Naive thymus-derived CD4-positive, alpha-beta T cell (primary cell): Measurements from ENCODE around the gene OGFR. TPM values are rescaled to one million over a fixed set of nuclear protein-coding genes. Genes with fewer than 3 reads are reported as not detected.

Source experiments
- ATAC-seq: fragments of 150-1000 bp; cut with Tn5 transposase; 2 replicates; pipeline ENCODE4 v1.10.0; 2021; ENCODE audit warnings: mild to moderate bottlenecking, moderate library complexity
- CTCF ChIA-PET: fragments of 350-600 bp; sonication (Branson Sonifier 250); formaldehyde crosslinking; loops from one replicate; lab custom pipeline; 2021; ENCODE audit warnings: antibody characterized with exemption; lab: Charles Lee
- POLR2A ChIA-PET: fragments of 350-600 bp; sonication (Branson Sonifier 250); formaldehyde crosslinking; loops from one replicate; lab custom pipeline; 2021; ENCODE audit warnings: antibody characterized with exemption, inconsistent platforms; lab: Charles Lee
- DNase-seq, 9 donors: peaks; one replicate each; pipeline versions ENCODE4 v3.0.0 to v3.0.0-alpha.2; 2020 to 2022; ENCODE audit warnings: mixed read lengths in 1 of 9
- H3K27ac ChIP-seq: one replicate; pipeline ENCODE4 v1.7.0; 2013; ENCODE audit warnings: mild to moderate bottlenecking, low read depth, low read length, moderate library complexity
- H3K27me3 ChIP-seq, 2 donors: one replicate each; pipeline ENCODE4 v1.7.0; 2013; ENCODE audit warnings: low read length in 2 of 2, mild to moderate bottlenecking in 2 of 2, moderate library complexity in 2 of 2; ENCODE audit not compliant: control insufficient read depth in 2 of 2, insufficient read depth in 2 of 2
- H3K36me3 ChIP-seq, 3 experiments: 1 replicate in 2 of 3; 2 replicates in 1 of 3; pipeline ENCODE4 v1.7.0; 2013; ENCODE audit warnings: low read length in 3 of 3, mild to moderate bottlenecking in 3 of 3, moderate library complexity in 1 of 3; ENCODE audit not compliant: insufficient read depth in 3 of 3, control insufficient read depth in 2 of 3
- H3K4me1 ChIP-seq, 2 donors: one replicate each; pipeline ENCODE4 v1.7.0; 2013; ENCODE audit warnings: low read length in 2 of 2, mild to moderate bottlenecking in 2 of 2, moderate library complexity in 1 of 2; ENCODE audit not compliant: control insufficient read depth in 2 of 2, insufficient read depth in 2 of 2
- H3K4me3 ChIP-seq: 2 replicates; pipeline ENCODE4 v1.7.0; 2013; ENCODE audit warnings: mild to moderate bottlenecking, low read length
- H3K9me3 ChIP-seq, 3 experiments: 1 replicate in 2 of 3; 2 replicates in 1 of 3; pipeline ENCODE4 v1.7.0; 2013; ENCODE audit warnings: low read length in 3 of 3; ENCODE audit not compliant: control insufficient read depth in 2 of 3
- H3K27ac Mint-ChIP-seq, 9 donors: one replicate each; pipeline ENCODE4 v1.8.0; 2020 to 2022; ENCODE audit warnings: mixed read lengths in 9 of 9, mild to moderate bottlenecking in 8 of 9, moderate library complexity in 5 of 9, inconsistent platforms in 2 of 9
- H3K27me3 Mint-ChIP-seq, 5 donors: one replicate each; pipeline ENCODE4 v1.8.0; 2021 to 2022; ENCODE audit warnings: mixed read lengths in 5 of 5, mild to moderate bottlenecking in 1 of 5
- H3K36me3 Mint-ChIP-seq, 5 donors: one replicate each; pipeline ENCODE4 v1.8.0; 2020 to 2022; ENCODE audit warnings: mixed read lengths in 5 of 5, mild to moderate bottlenecking in 3 of 5, inconsistent platforms in 1 of 5
- H3K4me1 Mint-ChIP-seq, 7 donors: one replicate each; pipeline ENCODE4 v1.8.0; 2020 to 2022; ENCODE audit warnings: mixed read lengths in 7 of 7, mild to moderate bottlenecking in 3 of 7, inconsistent platforms in 1 of 7
- H3K4me3 Mint-ChIP-seq, 10 donors: one replicate each; pipeline ENCODE4 v1.8.0; 2020 to 2022; ENCODE audit warnings: mild to moderate bottlenecking in 10 of 10, mixed read lengths in 10 of 10, moderate library complexity in 6 of 10, inconsistent platforms in 2 of 10
- H3K9me3 Mint-ChIP-seq, 11 donors: one replicate each; pipeline ENCODE4 v1.8.0; 2020 to 2022; ENCODE audit warnings: mixed read lengths in 11 of 11, mild to moderate bottlenecking in 4 of 11, inconsistent platforms in 1 of 11, moderate library complexity in 1 of 11
- intact Hi-C, 2 donors: fragments of 100-400 bp; cut with micrococcal nuclease; formaldehyde crosslinking; loops; one replicate each; pipeline ENCODE4 v1.15.1; 2023
- polyA plus RNA-seq, 2 donors: library from polyadenylated mRNA; unstranded; fragments of 300-500 nt; fragmentation: Illumina TruSeq; gene quantifications; one replicate each; pipeline ENCODE4 v1.2.3, GENCODE V29; 2021
- total RNA-seq, 6 experiments: library from RNA in 5 of 6; stranded (reverse) in 5 of 6; gene quantifications; 1 replicate in 5 of 6; 2 replicates in 1 of 6; pipeline ENCODE4 v1.2.3 and lab custom pipeline; 2021 to 2026

Gene OGFR
- total and polyA plus RNA-seq, 7 experiments from 2014 or later: 34.5 to 82.7 (median 69.6) TPM

DNA sequence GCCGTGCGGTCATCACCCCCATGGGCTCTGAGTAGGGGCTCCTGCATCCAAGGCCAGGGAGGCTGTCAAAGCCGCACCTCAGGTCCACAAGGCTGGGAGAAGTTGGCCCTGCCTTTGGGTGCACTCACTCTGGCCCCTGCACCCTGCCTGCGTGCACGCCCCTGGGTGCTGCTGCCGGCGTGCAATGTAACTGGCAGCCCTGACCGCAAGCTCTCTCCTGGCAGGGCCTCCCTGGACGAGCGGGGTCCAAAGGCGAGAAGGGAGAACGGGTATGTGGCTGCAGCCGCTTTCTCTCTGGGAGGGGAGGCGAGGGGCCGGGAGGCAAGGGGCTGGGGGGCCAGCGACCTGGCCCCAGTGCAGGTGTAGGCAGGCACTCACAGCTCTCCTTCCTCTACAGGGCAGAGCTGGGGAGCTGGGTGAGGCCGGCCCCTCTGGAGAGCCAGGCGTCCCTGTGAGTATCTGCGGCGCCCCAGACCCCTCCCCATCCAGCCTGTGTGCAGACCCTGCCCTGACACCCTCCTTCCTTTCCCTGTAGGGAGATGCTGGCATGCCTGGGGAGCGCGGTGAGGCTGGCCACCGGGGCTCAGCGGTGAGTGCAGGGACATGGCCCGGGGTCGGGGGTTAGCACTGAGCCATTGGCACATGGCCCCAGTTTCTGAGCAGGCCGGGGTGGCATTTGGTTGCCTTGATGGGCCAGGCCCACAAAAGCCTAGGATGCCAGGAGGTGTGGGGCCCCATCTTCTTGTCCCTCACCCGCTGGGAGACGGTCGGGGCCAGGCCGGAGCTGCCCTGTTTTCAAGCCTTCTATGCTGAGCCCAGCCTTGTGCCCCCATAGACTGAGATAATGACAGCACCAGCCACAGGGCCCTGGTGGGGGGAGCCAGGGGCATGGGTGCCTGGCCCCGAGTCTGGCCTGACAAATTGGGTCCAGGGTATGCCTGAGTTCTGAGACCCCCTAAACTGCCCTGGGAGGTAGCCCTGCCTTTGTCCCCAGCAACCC is 24.9 kb downstream of the OGFR start:
- POLR2A ChIA-PET: no interaction called here
- Mint-ChIP-seq H3K4me1 (peaks cover 0 to 16% (median 12%) of the 10 kb centered on the region in 7 donors), H3K4me3 (no peak overlapping the region)

DNA sequence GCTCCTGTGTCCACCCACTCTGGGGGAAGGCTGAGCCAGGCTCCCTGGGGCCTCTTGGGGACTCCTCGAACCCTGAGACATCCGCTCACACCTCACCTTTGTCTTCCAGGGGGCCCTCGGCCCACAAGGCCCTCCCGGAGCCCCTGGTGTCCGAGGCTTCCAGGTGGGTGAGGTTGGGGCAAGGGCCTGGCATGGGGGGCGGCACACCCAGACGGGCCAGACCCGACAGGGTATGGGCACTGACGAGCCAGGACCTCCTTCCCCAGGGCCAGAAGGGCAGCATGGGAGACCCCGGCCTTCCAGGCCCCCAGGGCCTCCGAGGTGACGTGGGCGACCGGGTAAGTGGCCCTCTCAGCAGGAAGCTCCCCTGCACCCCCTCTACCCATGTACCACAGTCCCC is 25.6 kb downstream of the OGFR start:
- no peaks in the 10 kb centered on the region for H3K9me3 Mint-ChIP-seq
- Histone ChIP-seq H3K27ac (no peak overlapping the region), H3K36me3 (no peaks in the 10 kb centered on the region), H3K9me3 (no peaks in the 10 kb centered on the region), H3K4me1 (no peaks in the 10 kb centered on the region), H3K4me3 (no peak overlapping the region), H3K27me3 (no peaks in the 10 kb centered on the region)
- intact Hi-C loops: no loop called here
- no peaks in the 10 kb centered on the region for H3K36me3 Mint-ChIP-seq
- ChIA-PET CTCF (no interaction called here), POLR2A (no interaction called here)
- peaks cover 0 to 16% (median 12%) of the 10 kb centered on the region in 7 donors for H3K4me1 Mint-ChIP-seq
- ATAC-seq (no peak), DNase-seq (no peak)
- H3K27ac Mint-ChIP-seq: no peak overlapping the region
- H3K27me3 Mint-ChIP-seq: peaks cover 0 to 3% (median 0%) of the 10 kb centered on the region in 5 donors
- H3K4me3 Mint-ChIP-seq: no peak overlapping the region

More for the DNA sequence above, 24.9 kb downstream of the OGFR start:
- no peak overlapping the region for H3K4me3 ChIP-seq
- H3K27me3 ChIP-seq: no peaks in the 10 kb centered on the region
- DNase-seq: no peak
- H3K27ac ChIP-seq: no peak overlapping the region
- no peaks in the 10 kb centered on the region for H3K9me3 ChIP-seq
- Mint-ChIP-seq H3K27ac (no peak overlapping the region), H3K27me3 (no peaks in the 10 kb centered on the region), H3K36me3 (no peaks in the 10 kb centered on the region), H3K9me3 (no peaks in the 10 kb centered on the region)
- H3K36me3 ChIP-seq: no peaks in the 10 kb centered on the region
- intact Hi-C loops: no loop called here
- CTCF ChIA-PET: no interaction called here
- no peak for ATAC-seq
- peaks cover 2% of the 10 kb centered on the region in 2 donors for H3K4me1 ChIP-seq

DNA sequence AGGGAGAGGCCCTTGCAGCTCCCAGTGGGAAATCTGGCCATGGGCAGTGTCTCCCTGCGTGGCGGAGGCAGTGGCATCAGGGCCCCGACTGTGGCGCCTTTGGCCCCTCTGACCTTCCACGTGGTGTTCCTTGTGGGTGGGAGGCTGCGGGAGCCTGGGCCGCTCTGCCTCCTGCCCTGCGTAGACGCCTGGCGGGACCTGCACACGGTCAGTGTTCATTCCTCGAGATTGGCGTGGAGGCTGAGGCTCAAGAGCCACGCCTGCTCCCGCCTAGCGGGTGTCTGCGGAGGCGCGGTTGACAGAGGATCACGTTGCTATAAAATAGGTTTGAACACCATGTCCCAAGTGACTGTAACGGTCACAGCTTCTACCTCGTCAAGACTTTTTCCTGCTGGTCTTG is 26.2 kb downstream of the OGFR start:
- Histone ChIP-seq H3K9me3 (no peaks in the 10 kb centered on the region), H3K27me3 (no peaks in the 10 kb centered on the region), H3K36me3 (no peaks in the 10 kb centered on the region), H3K4me1 (no peaks in the 10 kb centered on the region), H3K4me3 (no peak overlapping the region), H3K27ac (no peak overlapping the region)
- DNase-seq (no peak), ATAC-seq (no peak)
- Mint-ChIP-seq H3K9me3 (no peaks in the 10 kb centered on the region), H3K36me3 (no peaks in the 10 kb centered on the region), H3K27me3 (peaks cover 0 to 5% (median 0%) of the 10 kb centered on the region in 5 donors), H3K4me1 (peaks cover 0 to 16% (median 12%) of the 10 kb centered on the region in 7 donors), H3K27ac (no peak overlapping the region), H3K4me3 (no peak overlapping the region)
- ChIA-PET POLR2A (no interaction called here), CTCF (no interaction called here)
- intact Hi-C loops: no loop called here

DNA sequence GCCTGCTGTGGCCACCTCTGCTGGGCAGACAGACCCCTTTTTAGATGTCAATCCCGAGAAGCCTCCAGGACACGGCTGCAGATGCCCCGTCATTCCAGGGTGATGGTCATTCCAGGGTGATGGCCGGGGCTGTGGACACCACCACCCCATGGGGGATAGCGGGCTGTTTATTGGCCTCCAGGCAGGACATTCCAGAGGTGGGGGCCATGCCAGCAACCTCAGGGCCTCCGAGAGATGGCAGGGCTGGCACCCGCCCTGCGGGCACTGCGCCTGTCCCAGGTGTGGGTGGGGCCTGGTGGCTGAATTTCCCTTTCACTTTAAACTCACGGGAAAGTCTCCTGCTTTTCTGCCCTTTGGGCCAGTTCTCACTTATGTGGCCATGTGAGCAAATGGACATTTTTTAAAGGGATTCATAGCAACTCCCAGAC is 26.7 kb downstream of the OGFR start:
- Histone ChIP-seq H3K27ac (no peak overlapping the region), H3K4me3 (no peak overlapping the region), H3K4me1 (no peaks in the 10 kb centered on the region), H3K27me3 (no peaks in the 10 kb centered on the region), H3K9me3 (no peaks in the 10 kb centered on the region), H3K36me3 (no peaks in the 10 kb centered on the region)
- Mint-ChIP-seq H3K36me3 (no peaks in the 10 kb centered on the region), H3K27ac (peak overlapping the region in 1 of 9 donors; percentile 21), H3K4me1 (peaks cover 0 to 16% (median 12%) of the 10 kb centered on the region in 7 donors), H3K27me3 (peaks cover 0 to 5% (median 0%) of the 10 kb centered on the region in 5 donors), H3K9me3 (no peaks in the 10 kb centered on the region), H3K4me3 (no peak overlapping the region)
- intact Hi-C loops: no loop called here
- POLR2A ChIA-PET: no interaction called here
- CTCF ChIA-PET: no interaction called here
- DNase-seq (no peak), ATAC-seq (no peak)

DNA sequence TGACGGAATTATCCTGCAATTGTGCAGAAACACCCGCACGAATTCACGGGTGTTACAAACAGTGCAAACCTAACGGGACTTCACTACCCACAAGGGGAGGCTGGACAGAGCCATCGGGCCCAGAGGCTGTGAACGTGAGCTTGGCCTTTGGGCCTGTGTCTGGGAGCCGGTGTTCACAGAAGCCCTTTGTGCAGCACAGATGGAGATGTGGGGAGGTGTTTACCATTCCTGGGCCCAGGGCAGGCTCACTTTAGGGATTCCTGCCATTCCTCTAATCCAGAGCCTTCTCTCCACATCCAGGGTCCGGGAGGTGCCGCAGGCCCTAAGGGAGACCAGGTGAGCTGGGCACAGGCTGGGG is 27.2 kb downstream of the OGFR start:
- Histone ChIP-seq H3K4me1 (no peaks in the 10 kb centered on the region), H3K27ac (no peak overlapping the region), H3K9me3 (no peaks in the 10 kb centered on the region), H3K36me3 (no peaks in the 10 kb centered on the region), H3K27me3 (no peaks in the 10 kb centered on the region), H3K4me3 (no peak overlapping the region)
- DNase-seq (no peak), ATAC-seq (no peak)
- CTCF ChIA-PET: no interaction called here
- H3K27ac Mint-ChIP-seq: peak overlapping the region in 2 of 9 donors; percentile 21 to 22
- no peaks in the 10 kb centered on the region for H3K36me3 Mint-ChIP-seq
- no peaks in the 10 kb centered on the region for H3K9me3 Mint-ChIP-seq
- no peak overlapping the region for H3K4me3 Mint-ChIP-seq
- peaks cover 0 to 5% (median 0%) of the 10 kb centered on the region in 5 donors for H3K27me3 Mint-ChIP-seq
- H3K4me1 Mint-ChIP-seq: peaks cover 0 to 16% (median 12%) of the 10 kb centered on the region in 7 donors
- intact Hi-C loops: no loop called here
- POLR2A ChIA-PET: no interaction called here

DNA sequence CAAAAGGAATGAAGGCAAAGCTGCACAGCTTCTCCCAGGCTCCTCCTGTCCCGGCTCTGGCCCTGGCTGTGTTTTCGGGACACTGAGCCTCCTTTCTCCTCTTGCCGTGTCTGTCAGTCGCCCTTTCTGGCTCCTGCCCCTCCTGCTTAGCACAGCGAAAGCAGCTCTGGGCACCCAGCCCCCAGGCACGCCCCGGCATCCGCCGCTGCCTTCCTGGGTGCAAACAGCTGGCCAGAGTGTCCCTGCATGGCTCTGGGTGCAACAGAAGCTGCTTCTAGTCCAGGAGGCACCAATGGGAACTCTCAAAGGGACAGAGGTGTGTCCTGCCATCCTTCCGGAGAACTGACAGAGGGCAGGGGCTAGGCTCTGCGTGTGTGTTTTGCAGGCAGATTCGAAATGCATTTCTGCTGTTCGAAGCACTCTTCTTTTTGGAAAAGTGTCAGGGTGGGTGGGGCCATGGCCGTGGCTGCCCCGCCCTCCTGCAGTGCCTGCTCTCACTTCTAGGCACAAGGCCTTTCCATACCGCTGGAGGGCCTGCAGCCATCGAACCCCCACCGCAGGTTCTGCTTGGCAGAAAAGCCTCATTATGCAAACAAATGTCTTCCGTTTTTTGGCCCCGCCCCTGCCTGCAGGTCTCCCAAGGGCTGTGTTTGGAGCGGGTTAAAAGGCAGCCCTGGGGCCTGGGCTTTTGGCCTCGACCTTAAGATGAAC is 27.7 kb downstream of the OGFR start:
- ATAC-seq (peak; percentile 24), DNase-seq (no peak)
- H3K27ac Mint-ChIP-seq: peak overlapping the region in 3 of 9 donors; percentile 43 to 79 (median 72)
- no peaks in the 10 kb centered on the region for H3K9me3 Mint-ChIP-seq
- POLR2A ChIA-PET: no interaction called here
- Histone ChIP-seq H3K27ac (no peak overlapping the region), H3K4me3 (no peak overlapping the region), H3K27me3 (no peaks in the 10 kb centered on the region), H3K9me3 (no peaks in the 10 kb centered on the region), H3K36me3 (no peaks in the 10 kb centered on the region), H3K4me1 (no peaks in the 10 kb centered on the region)
- intact Hi-C loops: no loop called here
- no peaks in the 10 kb centered on the region for H3K36me3 Mint-ChIP-seq
- H3K27me3 Mint-ChIP-seq: peaks cover 0 to 5% (median 0%) of the 10 kb centered on the region in 5 donors
- peak overlapping the region in 4 of 10 donors; percentile 2 to 52 (median 34) for H3K4me3 Mint-ChIP-seq
- CTCF ChIA-PET: interaction anchor here (0.7 kb wide), 1 partner anchor 196 kb away, joined by 3 read pairs; no protein-coding TSS in a partner anchor
- peaks cover 0 to 16% (median 12%) of the 10 kb centered on the region in 7 donors for H3K4me1 Mint-ChIP-seq
